ELF-1 (cell line): ENCODE results near the gene TAF11L14.

ENCODE experiments used
- DNase-seq: peaks from one replicate; pipeline ENCODE4 v3.0.0-alpha.2; 2016; ENCODE audit warnings: low read depth, low spot score

Gene TAF11L14

DNA sequence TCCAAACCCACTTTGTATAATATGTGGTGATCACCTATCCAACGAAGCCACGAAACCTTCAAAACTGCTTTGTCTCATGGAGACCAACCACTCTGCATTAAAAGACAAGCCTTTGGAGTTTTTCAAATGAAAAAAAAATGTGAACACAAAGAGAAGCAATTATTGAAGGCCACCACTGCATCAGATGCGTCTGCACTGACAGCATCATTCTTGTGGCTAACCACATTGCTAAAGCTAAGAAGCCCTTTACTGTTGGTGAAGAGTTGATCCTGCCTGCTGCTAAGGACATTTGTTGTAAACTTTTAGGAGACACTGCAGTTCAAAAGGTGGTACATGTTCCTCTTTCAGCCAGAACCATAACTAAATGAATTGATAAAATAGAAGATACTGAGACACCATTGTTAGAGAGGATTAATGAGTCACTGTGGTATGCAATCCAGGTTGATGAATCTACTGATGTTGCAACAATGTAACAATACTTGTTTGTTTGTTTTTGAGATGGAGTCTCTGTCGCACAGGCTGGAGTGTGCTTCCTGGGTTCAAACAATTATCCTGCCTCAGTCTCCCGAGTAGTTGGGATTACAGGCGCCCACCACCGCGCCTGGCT, 45.4 kb downstream of the TAF11L14 start:
- no peak for DNase-seq

DNA sequence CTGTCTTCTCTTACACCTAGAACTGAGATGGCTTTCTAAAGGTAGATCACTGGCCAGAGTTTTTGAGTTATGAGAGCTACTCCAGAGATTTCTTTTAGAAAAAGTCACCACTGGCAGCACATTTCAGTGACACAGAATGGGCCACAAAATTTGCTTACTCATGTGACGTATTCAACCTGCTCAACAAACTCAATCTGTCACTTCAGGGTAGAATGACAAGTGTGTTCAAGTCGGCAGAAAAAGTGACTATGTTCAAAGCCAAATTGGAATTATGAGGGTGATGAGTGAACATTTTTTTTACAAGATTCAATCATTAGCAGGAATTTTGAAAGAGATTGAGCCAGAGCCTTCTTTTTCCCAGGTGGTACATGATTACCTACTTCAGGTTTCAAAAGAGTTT, 46.5 kb downstream of the TAF11L14 start:
- no peak for DNase-seq
